DND-41 (cell line): ENCODE results near the gene MRPL14.

ENCODE experiments used
- ATAC-seq: fragments of 200-7000 bp; cut with Tn5 transposase; 3 replicates; pipeline ENCODE4 v1.9.1; 2021; ENCODE audit warnings: low read depth; ENCODE audit not compliant: insufficient read depth
- DNase-seq: peaks from one replicate; pipeline ENCODE4 v3.0.0-alpha.2; 2020
- H2AFZ ChIP-seq: 2 replicates; pipeline ENCODE4 v1.6.0; 2012; ENCODE audit warnings: low read depth, low read length
- H3K27ac ChIP-seq: 2 replicates; pipeline ENCODE4 v1.5.1; 2012; ENCODE audit warnings: low read length, inconsistent platforms
- H3K27me3 ChIP-seq: fragments of 200-600 bp; sonication (generic); 2 replicates; pipeline ENCODE4 v1.6.0; 2012; ENCODE audit warnings: low read length, mild to moderate bottlenecking, inconsistent platforms; ENCODE audit not compliant: insufficient read depth, poor library complexity
- H3K36me3 ChIP-seq: 2 replicates; pipeline ENCODE4 v1.5.1; 2012; ENCODE audit warnings: low read length, inconsistent platforms; ENCODE audit not compliant: insufficient read depth
- H3K4me1 ChIP-seq: 2 replicates; pipeline ENCODE4 v1.5.1; 2012; ENCODE audit warnings: mild to moderate bottlenecking, low read length; ENCODE audit not compliant: insufficient read depth
- H3K4me2 ChIP-seq: 2 replicates; pipeline ENCODE4 v1.6.0; 2012; ENCODE audit warnings: mild to moderate bottlenecking, moderate library complexity, low read length, inconsistent platforms; ENCODE audit not compliant: insufficient read depth
- H3K4me3 ChIP-seq, 2 experiments: fragments of 200-600 bp in 1 of 2; shearing (Covaris generic) in 1 of 2; 2 replicates each; pipeline ENCODE4 v1.5.1; 2012 to 2016; ENCODE audit warnings: inconsistent platforms in 2 of 2, low read length in 2 of 2, mild to moderate bottlenecking in 2 of 2, low read depth in 1 of 2, moderate library complexity in 1 of 2
- H3K79me2 ChIP-seq: 2 replicates; pipeline ENCODE4 v1.6.0; 2012; ENCODE audit warnings: low read length, inconsistent platforms; ENCODE audit not compliant: insufficient read depth
- H3K9ac ChIP-seq: 2 replicates; pipeline ENCODE4 v1.6.0; 2012; ENCODE audit warnings: low read depth, mild to moderate bottlenecking, inconsistent platforms, low read length, moderate library complexity
- H3K9me3 ChIP-seq: 2 replicates; pipeline ENCODE4 v1.5.1; 2012; ENCODE audit warnings: low read length, moderate library complexity, mild to moderate bottlenecking, inconsistent platforms; ENCODE audit not compliant: insufficient read depth, severe bottlenecking
- H4K20me1 ChIP-seq: 2 replicates; pipeline ENCODE4 v1.6.0; 2012; ENCODE audit warnings: low read length; ENCODE audit not compliant: insufficient read depth
- CTCF ChIP-seq: IDR thresholded peaks from 2 replicates; pipeline ENCODE4 v1.5.1; 2012; ENCODE audit warnings: borderline replicate concordance, low read length, moderate library complexity, mild to moderate bottlenecking; ENCODE audit not compliant: poor library complexity, severe bottlenecking; ENCODE audit errors: extremely low read depth
- EZH2 ChIP-seq: IDR thresholded peaks from 3 replicates; pipeline ENCODE4 v1.6.1; 2012; ENCODE audit warnings: borderline replicate concordance, low read depth, mild to moderate bottlenecking, moderate library complexity, low read length, inconsistent platforms; ENCODE audit not compliant: severe bottlenecking

Gene MRPL14

GRCh38 chr6:44082872-44083321 lies 44.4 kb downstream of the MRPL14 start:
- Histone ChIP-seq H3K36me3 (no peaks in the 10 kb centered on the region), H3K4me3 (no peak overlapping the region), H3K9me3 (no peaks in the 10 kb centered on the region), H3K79me2 (no peaks in the 10 kb centered on the region), H4K20me1 (peaks cover 10% of the 10 kb centered on the region), H3K9ac (no peak overlapping the region), H2AFZ (no peak overlapping the region), H3K27me3 (no peaks in the 10 kb centered on the region), H3K27ac (no peak overlapping the region), H3K4me1 (no peaks in the 10 kb centered on the region), H3K4me2 (no peak overlapping the region)
- TF ChIP-seq EZH2 (no peak), CTCF (no peak)
- DNase-seq: no peak
- no peak for ATAC-seq

- ATAC-seq: no peak
- no peak overlapping the region for H3K27ac ChIP-seq
- H3K9me3 ChIP-seq: no peaks in the 10 kb centered on the region
- no peaks in the 10 kb centered on the region for H3K4me1 ChIP-seq
- no peak overlapping the region for H3K4me3 ChIP-seq
- H3K27me3 ChIP-seq: no peaks in the 10 kb centered on the region
- TF ChIP-seq EZH2: no peak
- H2AFZ ChIP-seq: no peak overlapping the region
- H3K36me3 ChIP-seq: no peaks in the 10 kb centered on the region
- peaks cover 8% of the 10 kb centered on the region for H4K20me1 ChIP-seq
- H3K79me2 ChIP-seq: no peaks in the 10 kb centered on the region
- DNase-seq: no peak
- no peak overlapping the region for H3K9ac ChIP-seq
- no peak overlapping the region for H3K4me2 ChIP-seq
These were observed 45.5 kb downstream of the MRPL14 start for GRCh38 chr6:44081753-44082152.

GRCh38 chr6:44080561-44081521 lies 46.4 kb downstream of the MRPL14 start:
- no peaks in the 10 kb centered on the region for H3K4me1 ChIP-seq
- TF ChIP-seq EZH2: no peak
- TF ChIP-seq CTCF: no peak
- no peaks in the 10 kb centered on the region for H3K79me2 ChIP-seq
- no peak overlapping the region for H3K4me2 ChIP-seq
- peaks cover 8% of the 10 kb centered on the region for H4K20me1 ChIP-seq
- H3K9ac ChIP-seq: no peak overlapping the region
- H3K36me3 ChIP-seq: no peaks in the 10 kb centered on the region
- no peaks in the 10 kb centered on the region for H3K9me3 ChIP-seq
- no peak overlapping the region for H2AFZ ChIP-seq
- H3K27ac ChIP-seq: no peak overlapping the region
- ATAC-seq: no peak
- H3K4me3 ChIP-seq: no peak overlapping the region
- no peaks in the 10 kb centered on the region for H3K27me3 ChIP-seq
- DNase-seq: no peak

GRCh38 chr6:44079672-44080071 lies 47.6 kb downstream of the MRPL14 start:
- Histone ChIP-seq H3K4me2 (no peak overlapping the region), H3K27me3 (no peaks in the 10 kb centered on the region)

More at GRCh38 chr6:44079672-44080071, 47.6 kb downstream of the MRPL14 start:
- H3K9ac ChIP-seq: no peak overlapping the region
- H2AFZ ChIP-seq: no peak overlapping the region
- ATAC-seq: no peak
- peaks cover 8% of the 10 kb centered on the region for H4K20me1 ChIP-seq
- no peaks in the 10 kb centered on the region for H3K9me3 ChIP-seq
- DNase-seq: no peak
- peaks cover 6% of the 10 kb centered on the region for H3K4me1 ChIP-seq
- no peaks in the 10 kb centered on the region for H3K36me3 ChIP-seq
- H3K4me3 ChIP-seq: no peak overlapping the region
- no peaks in the 10 kb centered on the region for H3K79me2 ChIP-seq
- TF ChIP-seq EZH2 (no peak), CTCF (no peak)
- no peak overlapping the region for H3K27ac ChIP-seq
